Ecto neural progenitor cell (in vitro differentiated cells): Measurements from ENCODE around the gene RAB30.
A peak's percentile ranks its signal among the peaks of the same experiment; 100 is the strongest.
"Not testable (repeated sequence)": the region's sequence is repeated elsewhere in the genome, so short reads cannot be mapped to it uniquely, and the experiment has no call there.

Experiments
- DNase-seq: peaks from one replicate; pipeline ENCODE4 v3.0.0-alpha.2; 2018; ENCODE audit warnings: low spot score

Gene RAB30

DNA sequence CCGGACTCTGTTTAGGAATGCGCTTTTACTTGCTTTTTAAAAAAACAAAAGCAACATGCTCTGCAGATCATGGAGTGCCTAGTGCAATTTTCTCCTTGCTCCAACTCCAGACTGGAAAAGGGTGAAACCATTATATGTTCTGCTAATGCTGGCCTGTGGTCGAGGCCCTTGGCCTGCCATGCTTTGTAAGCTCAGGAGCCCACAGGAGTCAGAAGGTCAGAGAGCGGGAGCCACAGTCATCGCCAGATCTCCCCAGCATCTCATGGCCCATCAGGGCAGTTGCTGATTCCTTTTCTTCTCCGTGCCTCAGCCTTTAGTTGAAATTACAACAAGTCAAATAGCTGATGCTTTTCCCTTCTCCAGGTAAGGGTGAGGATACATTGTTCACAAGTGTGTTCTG, 89.8 kb downstream of the RAB30 start:
- DNase-seq = no peak

- no peak for DNase-seq
These were observed 90.8 kb downstream of the RAB30 start for GRCh38 chr11:82980947-82981346.

- no peak for DNase-seq
These were observed 91.4 kb downstream of the RAB30 start for GRCh38 chr11:82980292-82980691.

DNA sequence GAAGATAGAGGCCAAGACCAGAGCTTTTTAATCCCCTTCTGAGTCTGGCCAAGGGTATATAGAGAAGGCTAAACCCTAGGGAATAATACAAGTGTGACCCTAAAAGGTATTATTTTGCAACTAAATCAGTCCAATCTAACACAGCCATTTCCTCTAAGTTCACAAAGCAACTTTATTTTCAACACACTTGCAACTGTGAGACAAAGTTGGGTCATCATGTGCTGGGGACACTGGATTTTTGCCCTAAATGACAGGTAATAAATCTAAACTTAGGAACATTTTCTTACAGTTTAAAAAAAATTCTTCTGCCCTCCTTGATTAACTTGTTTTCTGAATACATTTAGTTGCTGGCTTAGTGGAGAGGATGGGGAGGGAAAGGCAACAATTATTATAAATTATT, 91.9 kb downstream of the RAB30 start:
- no peak for DNase-seq

- no peak for DNase-seq
These were observed 93.1 kb downstream of the RAB30 start for GRCh38 chr11:82978422-82979099.

DNA sequence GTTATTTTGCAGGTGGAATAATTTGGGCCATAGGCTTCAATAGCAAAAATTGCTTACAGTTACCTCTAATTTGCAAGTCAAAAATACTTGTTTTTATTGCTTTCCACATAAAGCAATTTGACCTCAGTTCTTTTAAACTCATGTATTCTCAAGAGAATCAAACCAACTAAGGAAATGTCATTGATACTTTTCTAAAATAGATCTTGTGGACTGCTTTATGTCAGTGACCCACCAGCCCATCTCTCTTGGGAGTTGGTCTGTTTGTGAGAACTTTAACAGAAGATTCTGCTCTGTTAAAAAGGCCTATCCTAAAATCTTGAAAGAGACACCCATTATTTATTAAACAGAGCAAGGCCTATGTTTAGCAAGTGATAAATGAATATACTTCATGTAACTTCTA, 94.9 kb downstream of the RAB30 start:
- no peak for DNase-seq

GRCh38 chr11:82975882-82976281, 95.8 kb downstream of the RAB30 start:
- no peak for DNase-seq

DNA sequence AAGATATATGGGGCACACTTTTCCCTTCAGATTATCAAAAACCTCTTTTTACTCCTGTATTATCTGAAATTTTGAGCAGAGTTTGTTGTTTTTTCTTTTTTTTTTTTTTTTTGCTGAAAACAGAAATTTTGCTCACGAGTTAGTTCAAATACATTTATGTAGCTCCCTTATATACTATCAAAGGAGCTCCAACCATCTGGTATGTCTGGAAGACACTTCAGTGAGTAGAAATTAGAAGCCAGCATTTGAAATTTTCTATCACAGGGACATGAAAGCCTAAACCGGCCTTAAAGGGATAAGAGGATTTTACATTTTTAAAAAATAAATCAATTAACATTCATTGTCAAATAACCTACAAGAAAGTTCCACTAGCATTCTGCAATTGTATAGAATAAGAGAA, 96.8 kb downstream of the RAB30 start:
- no peak for DNase-seq

DNA sequence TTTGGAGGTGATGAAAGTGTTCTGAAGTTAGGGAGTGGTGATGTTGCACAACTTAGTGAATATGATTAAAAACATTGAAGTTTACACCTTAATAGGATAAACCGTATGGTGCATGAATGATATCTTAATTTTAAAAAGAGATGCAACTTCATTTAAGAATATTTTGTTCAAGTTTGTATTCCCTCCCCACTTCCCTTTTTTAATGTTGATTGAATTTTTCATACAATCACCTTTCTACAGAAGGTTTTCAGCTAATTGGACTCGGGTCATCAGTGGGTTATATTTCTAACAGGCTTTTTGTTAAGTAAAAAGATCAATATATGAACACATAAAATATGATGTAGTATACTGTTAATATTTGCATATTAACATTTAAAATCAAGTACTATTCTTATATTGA, 97.6 kb downstream of the RAB30 start:
- no peak for DNase-seq

DNA sequence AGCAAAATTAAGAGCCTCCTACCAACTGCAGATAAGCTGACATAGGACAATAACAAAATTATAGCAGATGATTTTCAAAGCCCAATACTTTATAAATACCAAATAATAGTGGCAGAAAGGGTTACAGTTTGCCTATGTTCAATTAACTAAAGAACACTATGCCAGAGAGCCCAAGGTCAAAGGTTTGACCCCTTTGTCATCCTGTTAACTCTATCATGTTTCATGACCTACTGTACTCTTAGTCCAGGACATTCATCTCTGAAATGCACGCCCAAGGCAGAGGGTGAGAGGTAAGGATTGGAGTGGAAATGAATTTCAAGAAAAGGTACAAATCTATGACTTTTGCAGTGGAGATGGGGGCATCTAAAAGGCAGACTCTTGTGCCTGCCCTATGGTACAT, 99.6 kb downstream of the RAB30 start:
- DNase-seq = no peak

DNA sequence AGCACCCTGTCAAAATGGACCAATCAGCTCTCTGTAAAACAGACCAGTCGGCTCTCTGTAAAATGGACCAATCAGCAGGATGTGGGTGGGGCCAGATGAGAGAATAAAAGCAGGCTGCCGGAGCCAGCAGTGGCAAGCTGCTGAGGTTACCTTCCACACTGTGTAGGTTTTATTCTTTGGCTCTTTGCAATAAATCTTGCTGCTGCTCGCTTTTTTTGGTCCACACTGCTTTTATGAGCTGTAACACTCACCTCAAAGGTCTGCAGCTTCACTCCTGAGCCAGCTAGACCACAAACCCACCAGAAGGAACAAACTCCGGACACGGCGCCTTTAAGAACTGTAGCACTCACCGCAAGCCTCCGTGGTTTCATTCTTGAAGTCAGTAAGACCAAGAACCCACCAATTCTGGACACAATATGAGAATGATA, 100.2 kb downstream of the RAB30 start:
- not testable (repeated sequence) for DNase-seq

DNA sequence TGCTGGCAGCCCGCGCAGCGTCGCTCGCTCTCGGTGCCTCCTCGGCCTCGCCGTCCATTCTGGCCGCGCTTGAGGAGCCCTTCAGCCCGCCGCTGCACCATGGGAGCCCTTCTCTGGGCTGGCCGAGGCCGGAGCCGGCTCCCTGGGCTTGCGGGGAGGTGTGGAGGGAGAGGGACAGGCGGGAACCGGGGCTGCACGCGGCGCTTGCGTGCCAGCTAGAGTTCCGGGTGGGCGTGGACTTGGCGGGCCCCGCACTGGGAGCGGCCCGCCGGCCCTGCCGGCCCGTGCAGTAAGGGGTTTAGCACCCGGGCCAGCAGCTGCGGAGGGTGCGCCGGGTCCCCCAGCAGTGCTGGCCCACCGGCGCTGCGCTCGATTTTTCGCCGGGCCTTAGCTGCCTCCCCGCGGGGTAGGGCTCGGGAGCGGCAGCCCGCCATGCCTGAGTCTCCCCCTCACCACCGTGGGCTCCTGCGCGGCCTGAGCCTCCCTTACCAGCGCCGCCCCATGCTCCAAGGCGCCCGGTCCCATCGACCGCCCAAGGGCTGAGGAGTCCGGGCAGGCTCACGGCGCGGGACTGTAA, 101.1 kb downstream of the RAB30 start:
- not testable (repeated sequence) for DNase-seq

DNA sequence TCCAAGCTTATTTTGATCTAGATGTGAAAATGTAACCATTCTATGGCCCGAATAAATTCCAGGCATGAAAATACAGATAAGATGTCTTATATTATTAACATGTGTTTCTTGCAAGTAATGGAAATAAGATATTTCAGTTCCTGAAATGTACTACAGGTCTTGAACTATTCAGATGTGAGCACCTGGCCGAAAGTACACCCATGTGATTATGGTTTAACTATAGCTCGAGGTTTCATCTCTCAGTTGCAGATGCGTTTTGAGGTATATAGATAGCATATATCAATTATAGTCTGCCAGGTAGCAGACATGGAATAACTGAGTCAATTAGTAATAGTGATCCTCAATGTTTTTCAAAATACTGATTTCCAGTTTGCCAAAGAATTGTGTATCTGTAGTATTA, 101.9 kb downstream of the RAB30 start:
- DNase-seq = no peak

- no peak for DNase-seq
These were observed 104.3 kb downstream of the RAB30 start for GRCh38 chr11:82967381-82967780.

GRCh38 chr11:82962021-82962420, 109.7 kb downstream of the RAB30 start:
- not testable (repeated sequence) for DNase-seq

- DNase-seq = no peak
These were observed 110.9 kb downstream of the RAB30 start for GRCh38 chr11:82960779-82961143.

GRCh38 chr11:82959987-82960778, 111.5 kb downstream of the RAB30 start:
- DNase-seq = no peak

DNA sequence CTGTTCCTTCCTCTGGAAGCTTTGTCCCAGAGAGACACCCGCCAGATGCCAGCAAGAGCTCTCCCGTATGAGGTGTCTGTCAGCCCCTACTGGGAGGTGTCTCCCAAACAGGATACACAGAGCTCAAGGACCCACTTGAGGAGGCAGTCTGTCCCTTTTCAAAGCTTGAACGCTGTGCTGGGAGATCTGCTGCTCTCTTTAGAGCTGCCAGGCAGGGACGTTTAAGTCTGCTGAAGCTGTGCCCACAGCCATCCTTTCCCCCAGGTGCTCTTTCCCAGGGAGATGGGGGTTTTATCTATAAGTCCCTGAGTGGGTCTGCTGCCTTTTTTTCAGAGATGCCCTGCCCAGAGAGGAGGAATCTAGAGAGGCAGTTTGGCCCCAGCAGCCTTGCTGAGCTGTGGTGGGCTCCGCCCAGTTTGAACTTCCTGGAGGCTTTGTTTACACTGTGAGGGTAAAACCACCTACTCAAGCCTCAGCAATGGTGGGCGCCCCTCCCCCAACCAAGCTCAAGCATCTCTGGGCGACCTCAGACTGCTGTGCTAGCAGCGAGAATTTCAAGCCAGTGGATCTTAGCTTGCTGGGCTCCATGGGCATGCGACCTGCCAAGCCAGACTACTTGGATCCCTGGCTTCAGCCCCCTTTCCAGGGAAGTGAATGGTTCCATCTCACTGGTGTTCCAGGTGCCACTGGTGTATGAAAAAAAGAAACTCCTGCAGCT, 115.8 kb downstream of the RAB30 start:
- peak; percentile 49 for DNase-seq

- not testable (repeated sequence) for DNase-seq
These were observed 121.2 kb downstream of the RAB30 start for GRCh38 chr11:82950502-82950901.

DNA sequence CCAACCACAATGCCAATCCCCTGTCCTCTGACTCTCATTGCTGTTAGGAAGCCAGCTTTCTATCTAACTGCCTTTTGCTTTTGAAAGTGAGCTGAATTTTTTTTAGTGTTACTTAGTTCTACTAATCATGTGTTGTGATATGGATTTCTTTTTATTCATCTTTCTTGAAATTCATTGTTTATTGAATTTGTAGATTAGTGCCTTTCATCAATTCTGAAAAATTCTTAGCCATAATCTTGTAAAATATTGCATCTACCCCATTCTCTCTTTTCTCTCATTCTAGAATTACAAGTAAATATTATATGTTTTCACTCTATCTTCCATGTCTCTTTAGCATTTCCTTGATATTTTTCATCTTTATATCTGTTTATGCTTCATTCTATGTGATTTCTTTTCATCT, 122.3 kb downstream of the RAB30 start:
- DNase-seq = no peak

GRCh38 chr11:82945682-82946081, 126.0 kb downstream of the RAB30 start:
- no peak for DNase-seq

GRCh38 chr11:82945041-82945440, 126.7 kb downstream of the RAB30 start:
- DNase-seq = not testable (repeated sequence)

GRCh38 chr11:82944198-82944597, 127.5 kb downstream of the RAB30 start:
- no peak for DNase-seq
